Hindlimb muscle (tissue), 1 donor: ENCODE measurements around the gene SCTR. TPM values are rescaled to one million over a fixed set of nuclear protein-coding genes. Genes with fewer than 3 reads are reported as not detected.

Source experiments
- DNase-seq: peaks from one replicate; pipeline ENCODE4 v3.0.0-alpha.2; 2013
- polyA plus RNA-seq: library from polyadenylated mRNA; unstranded; fragments of 120-200 nt; gene quantifications from one replicate; pipeline ENCODE4 v1.2.1, GENCODE V29; 2013; ENCODE audit not compliant: insufficient read length

The SCTR gene
- polyA plus RNA-seq, 1 donor: 3.7 TPM

DNA sequence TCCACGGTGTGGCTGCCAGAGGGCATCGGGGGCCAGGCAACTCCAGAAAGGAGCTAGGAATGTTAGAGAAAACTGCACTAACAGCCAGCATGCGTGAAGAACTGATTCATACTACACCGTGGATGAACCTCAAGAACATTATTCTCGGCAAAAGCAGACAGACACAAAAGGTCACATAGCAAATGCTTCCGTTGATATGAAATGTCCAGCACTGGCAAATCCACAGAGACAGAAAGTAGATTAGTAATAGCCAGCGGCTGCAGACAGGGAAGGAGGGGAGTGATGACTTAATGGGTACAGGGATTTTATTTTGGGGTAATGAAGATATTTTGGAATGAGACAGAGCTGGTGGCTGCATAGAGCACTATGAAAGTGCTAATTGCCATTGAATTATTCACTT is 37.4 kb downstream of the SCTR start:
- DNase-seq: no peak

- DNase-seq: no peak
These were observed 38.0 kb downstream of the SCTR start for GRCh38 chr2:119486196-119486827.

GRCh38 chr2:119485336-119486110 is 38.8 kb downstream of the SCTR start:
- DNase-seq: no peak

GRCh38 chr2:119484834-119485233 is 39.4 kb downstream of the SCTR start:
- no peak for DNase-seq

DNA sequence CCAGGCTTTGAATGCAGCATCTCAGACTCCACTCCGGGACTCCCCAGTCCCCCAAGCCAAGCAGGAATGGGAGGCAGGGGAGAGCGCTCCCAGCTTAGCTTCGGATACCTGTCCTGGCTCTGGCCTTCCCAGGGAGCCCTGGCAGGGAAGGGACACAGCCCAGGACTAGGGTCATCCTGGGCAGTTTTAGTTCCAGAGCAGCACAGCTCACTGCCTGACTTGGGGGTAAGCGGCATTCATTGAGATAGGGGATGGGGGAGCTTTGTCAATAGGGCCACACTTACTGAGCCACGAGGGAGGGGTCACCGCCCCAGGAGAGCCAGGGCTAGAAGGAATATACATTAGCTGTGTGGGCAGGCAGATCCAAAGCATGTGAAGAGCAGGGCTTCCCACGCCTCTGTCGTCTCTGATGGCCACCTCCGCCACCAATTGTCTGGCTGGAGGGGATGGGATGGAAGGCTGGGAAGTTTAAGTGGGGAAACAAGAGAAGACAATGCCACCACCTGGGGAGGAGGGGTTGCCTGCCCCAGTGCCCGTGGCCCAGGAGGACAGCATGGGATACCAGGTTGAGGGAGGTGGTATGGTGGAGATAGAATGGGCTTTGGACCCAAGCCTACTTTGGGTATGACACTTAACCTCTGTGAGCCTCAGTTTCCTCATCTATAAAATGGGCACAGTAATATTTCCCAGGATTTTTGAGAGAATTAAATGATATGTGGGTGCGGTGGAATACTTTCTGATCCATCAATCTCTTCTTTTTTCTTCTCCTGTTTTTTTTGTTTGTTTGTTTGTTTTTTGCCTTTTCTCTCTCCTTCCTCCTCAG is 40.2 kb downstream of the SCTR start:
- DNase-seq: no peak

DNA sequence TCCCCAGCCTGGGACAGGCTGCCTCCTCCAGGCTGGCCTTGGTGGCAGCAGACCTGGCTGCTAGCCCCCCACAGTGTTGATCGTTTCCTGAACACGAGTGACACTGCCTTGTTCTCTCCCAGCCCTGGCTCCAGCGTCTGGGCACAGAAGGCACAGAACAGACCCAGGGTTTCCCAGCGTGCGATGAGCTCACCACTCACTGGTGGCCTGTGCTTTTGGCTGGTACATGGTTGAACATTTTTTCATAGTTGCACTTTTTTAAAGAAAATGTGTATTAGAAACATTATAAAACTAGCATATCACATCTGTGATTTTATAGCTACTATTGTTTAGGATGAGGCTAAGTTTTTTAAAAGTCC is 40.9 kb downstream of the SCTR start:
- no peak for DNase-seq

GRCh38 chr2:119482481-119483394 is 41.5 kb downstream of the SCTR start:
- peak; percentile 45 for DNase-seq

- no peak for DNase-seq
These were observed 42.5 kb downstream of the SCTR start for GRCh38 chr2:119481501-119482455.

GRCh38 chr2:119480718-119481142 is 43.6 kb downstream of the SCTR start:
- DNase-seq: no peak

DNA sequence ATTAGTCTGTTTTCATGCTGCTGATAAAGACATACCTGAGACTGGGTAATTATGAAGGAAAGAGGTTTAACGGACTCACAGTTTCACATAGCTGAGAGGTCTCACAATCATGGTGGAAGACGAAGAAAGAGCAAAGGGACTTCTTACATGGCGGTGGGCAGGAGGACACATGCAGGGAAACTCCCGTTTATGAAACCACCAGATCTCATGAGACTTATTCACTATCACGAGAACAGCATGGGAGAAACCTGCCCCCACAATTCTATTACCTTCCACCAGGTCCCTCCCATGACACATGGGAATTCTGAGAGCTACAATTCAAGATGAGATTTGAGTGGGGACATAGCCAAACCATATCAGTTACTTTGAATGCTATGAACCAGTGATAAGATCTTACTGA is 44.1 kb downstream of the SCTR start:
- DNase-seq: no peak

DNA sequence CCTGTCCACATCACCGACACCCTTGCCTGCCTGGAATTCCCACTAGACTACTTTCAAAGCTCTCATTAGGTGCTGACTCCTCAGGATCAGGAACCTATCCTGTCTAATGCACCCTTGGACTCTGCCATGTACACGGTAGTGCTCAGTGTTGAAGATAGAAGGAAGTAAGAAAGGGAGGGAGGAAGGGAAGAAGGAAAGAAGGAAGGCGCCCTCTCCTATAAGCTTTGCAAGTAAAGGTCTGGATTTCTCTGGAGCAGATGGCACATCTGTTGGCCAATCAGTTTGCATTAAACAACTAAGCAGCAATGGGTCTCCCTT is 45.3 kb downstream of the SCTR start:
- no peak for DNase-seq

GRCh38 chr2:119478188-119478977 is 45.9 kb downstream of the SCTR start:
- DNase-seq: no peak

DNA sequence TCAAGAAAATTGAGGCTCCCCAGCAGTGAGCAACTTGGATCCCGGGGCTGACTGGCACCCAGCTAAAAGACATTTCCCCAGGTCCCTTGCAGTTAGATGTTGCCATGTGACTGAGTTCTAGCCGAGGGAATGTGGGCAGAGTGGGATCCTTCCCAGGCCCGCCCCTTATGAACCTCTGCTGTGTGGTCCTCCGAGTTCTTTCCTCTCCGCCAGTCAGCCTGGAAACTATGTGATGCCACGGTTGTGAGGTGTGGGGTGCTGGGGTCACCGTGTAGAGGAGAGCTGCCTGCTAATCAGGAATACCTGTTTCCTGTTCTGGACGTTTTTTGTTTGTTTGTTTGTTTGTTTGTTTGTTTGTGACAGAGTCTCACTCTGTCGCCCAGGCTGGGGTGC is 47.2 kb downstream of the SCTR start:
- no peak for DNase-seq

DNA sequence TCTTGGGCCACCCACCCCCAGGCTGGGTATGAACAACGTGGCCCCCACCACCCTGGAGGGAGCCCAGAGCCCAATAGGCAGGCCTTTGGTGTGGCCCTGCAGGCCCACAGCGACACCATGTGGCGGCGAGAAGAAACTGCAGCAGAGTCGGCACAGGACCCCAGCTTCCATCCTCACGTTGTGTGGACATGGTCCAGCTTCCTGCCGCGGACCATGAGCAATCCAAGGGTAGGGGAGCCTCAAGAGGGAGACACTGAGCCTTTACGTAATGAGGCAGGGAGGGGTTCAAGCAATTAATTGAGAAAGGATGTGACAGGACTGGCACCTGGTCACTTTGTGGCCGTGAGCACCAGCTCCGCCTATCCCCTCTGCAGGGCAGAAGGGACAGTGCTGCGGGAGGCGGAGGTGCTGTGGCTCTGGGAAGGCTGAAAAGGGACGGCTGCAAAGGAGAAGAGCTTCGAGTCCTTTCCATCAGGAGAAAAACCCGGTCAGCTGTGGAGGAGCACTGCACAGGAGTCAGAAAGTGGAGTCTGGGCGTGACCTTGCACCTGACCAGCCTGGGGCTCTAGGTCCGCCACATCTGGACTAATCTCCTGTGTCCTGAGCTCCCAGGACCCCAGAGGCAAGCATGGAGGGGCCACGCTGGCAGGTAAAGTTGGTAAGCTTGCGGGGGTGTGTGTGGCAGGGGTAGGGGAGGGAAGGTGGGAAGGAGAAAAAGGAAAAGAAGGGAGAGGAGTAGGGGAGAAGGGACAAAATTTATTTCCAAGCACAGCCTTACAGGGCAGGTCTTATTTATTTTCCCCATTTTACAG is 47.8 kb downstream of the SCTR start:
- DNase-seq: peak; percentile 42

- no peak for DNase-seq
These were observed 48.4 kb downstream of the SCTR start for GRCh38 chr2:119475857-119476244.

DNA sequence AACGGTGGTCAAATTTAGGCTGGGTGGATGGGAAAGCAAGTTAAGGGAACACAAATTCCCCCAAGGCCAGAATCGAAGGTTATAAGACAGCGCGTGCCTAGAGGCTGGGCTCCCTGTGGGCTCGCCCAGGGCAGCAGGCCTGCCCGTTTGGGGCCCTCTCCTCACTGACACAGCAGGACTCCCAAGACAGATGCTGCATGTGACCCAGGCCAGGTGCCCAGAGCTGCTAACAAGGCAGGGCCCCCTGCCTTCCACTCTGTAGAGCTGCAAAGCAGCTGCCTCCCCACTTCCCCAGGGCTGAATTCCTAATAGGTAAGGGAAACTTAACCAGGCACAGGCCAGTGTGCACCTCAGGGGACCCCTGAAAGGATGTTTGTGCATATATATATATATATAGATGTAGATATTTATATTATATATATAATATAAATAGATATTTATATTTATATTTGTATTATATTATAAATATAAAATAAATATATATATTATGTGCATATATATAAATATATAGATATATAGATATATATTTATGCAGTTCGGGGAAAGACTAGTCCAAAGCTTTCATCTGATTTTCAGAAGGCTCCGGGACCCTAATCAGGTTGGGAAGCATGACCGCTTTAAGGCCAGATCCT is 48.9 kb downstream of the SCTR start:
- no peak for DNase-seq

GRCh38 chr2:119474371-119475224 is 49.7 kb downstream of the SCTR start:
- no peak for DNase-seq
